Testis (tissue), 2 donors: ENCODE results near the gene RACK1.

Experiments
- CTCF ChIP-seq, 3 experiments: fragments of 450-650 bp in 2 of 3; fragments of 200-600 bp in 1 of 3; sonication (generic) in 1 of 3; IDR thresholded peaks; one replicate each; pipeline ENCODE4 v1.5.1; 2016 to 2019; ENCODE audit warnings: antibody characterized with exemption in 3 of 3, mild to moderate bottlenecking in 2 of 3, moderate library complexity in 1 of 3
- POLR2A ChIP-seq: fragments of 450-650 bp; IDR thresholded peaks from one replicate; pipeline ENCODE4 v1.6.1; 2017; ENCODE audit warnings: antibody characterized with exemption, mild to moderate bottlenecking, moderate library complexity

- no peak for TF ChIP-seq CTCF (IDR thresholded peaks at IDR 0.05)
- no peak for TF ChIP-seq POLR2A
These were observed 17.8 kb upstream of the RACK1 start for GRCh38 chr5:181261320-181262049.
